Keratinocyte (primary cell): Measurements from ENCODE around the gene NPSR1. TPM values are rescaled to one million over a fixed set of nuclear protein-coding genes. Genes with fewer than 3 reads are reported as not detected.
A peak's percentile ranks its signal among the peaks of the same experiment; 100 is the strongest.

Source experiments
- DNase-seq: peaks from one replicate; pipeline ENCODE4 v3.0.0-alpha.2; 2011; ENCODE audit warnings: low read depth, missing footprints, low spot score
- FAIRE-seq: peaks from 2 replicates; lab custom pipeline; 2011; peaks lifted over from hg19 to GRCh38; lab: Jason Lieb, UNC
- H2AFZ ChIP-seq: 2 replicates; pipeline ENCODE4 v1.6.0; 2012; ENCODE audit warnings: low read length, control low read depth, inconsistent platforms; ENCODE audit not compliant: control insufficient read depth
- H3K27ac ChIP-seq: 2 replicates; pipeline ENCODE4 v1.5.1; 2011; ENCODE audit warnings: low read length; ENCODE audit not compliant: control insufficient read depth, insufficient read depth
- H3K27me3 ChIP-seq: 3 replicates; pipeline ENCODE4 v1.6.0; 2011; ENCODE audit warnings: low read length; ENCODE audit not compliant: control insufficient read depth, insufficient read depth; ENCODE audit errors: extremely low read depth
- H3K36me3 ChIP-seq, 2 experiments: 2 replicates in 1 of 2; 3 replicates in 1 of 2; pipeline ENCODE4 v1.5.1; 2011; ENCODE audit warnings: low read length in 2 of 2, mild to moderate bottlenecking in 1 of 2; ENCODE audit not compliant: control insufficient read depth in 2 of 2, insufficient read depth in 2 of 2; ENCODE audit errors: extremely low read depth in 1 of 2
- H3K4me1 ChIP-seq: 3 replicates; pipeline ENCODE4 v1.5.1; 2011; ENCODE audit warnings: low read length; ENCODE audit not compliant: control insufficient read depth, insufficient read depth; ENCODE audit errors: extremely low read depth
- H3K4me2 ChIP-seq: 3 replicates; pipeline ENCODE4 v1.6.0; 2011; ENCODE audit warnings: low read depth, low read length; ENCODE audit not compliant: control insufficient read depth, insufficient read depth; ENCODE audit errors: extremely low read depth
- H3K4me3 ChIP-seq, 3 experiments: fragments of 200-600 bp in 1 of 3; sonication (generic) in 1 of 3; 2 replicates in 2 of 3; 3 replicates in 1 of 3; pipeline ENCODE4 v1.5.1; 2011 to 2016; ENCODE audit warnings: low read length in 3 of 3, mild to moderate bottlenecking in 3 of 3, control low read depth in 2 of 3, inconsistent platforms in 1 of 3, low read depth in 1 of 3, mixed read lengths in 1 of 3, mixed run types in 1 of 3, moderate library complexity in 1 of 3; ENCODE audit not compliant: control insufficient read depth in 2 of 3, insufficient read depth in 2 of 3; ENCODE audit errors: extremely low read depth in 1 of 3
- H3K79me2 ChIP-seq: 2 replicates; pipeline ENCODE4 v1.6.0; 2012; ENCODE audit warnings: low read length; ENCODE audit not compliant: control insufficient read depth, insufficient read depth
- H3K9ac ChIP-seq: 3 replicates; pipeline ENCODE4 v1.6.0; 2011; ENCODE audit warnings: low read length; ENCODE audit not compliant: control insufficient read depth, insufficient read depth; ENCODE audit errors: extremely low read depth
- H3K9me1 ChIP-seq: 3 replicates; pipeline ENCODE4 v1.6.0; 2011; ENCODE audit warnings: low read length; ENCODE audit not compliant: control insufficient read depth, insufficient read depth; ENCODE audit errors: extremely low read depth
- H3K9me3 ChIP-seq: 2 replicates; pipeline ENCODE4 v1.5.1; 2012; ENCODE audit warnings: low read depth, low read length; ENCODE audit not compliant: control insufficient read depth
- H4K20me1 ChIP-seq: 3 replicates; pipeline ENCODE4 v1.6.0; 2011; ENCODE audit warnings: low read length; ENCODE audit not compliant: control insufficient read depth, insufficient read depth; ENCODE audit errors: extremely low read depth
- EZH2 ChIP-seq: IDR thresholded peaks from one replicate; pipeline ENCODE4 v1.6.1; 2012; ENCODE audit warnings: inconsistent platforms, mild to moderate bottlenecking, low read length, moderate library complexity
- dilution Hi-C: fragments of 300-500 bp; cut with MboI; formaldehyde crosslinking; loops from one replicate; pipeline ENCODE4 v1.7.0; 2020; ENCODE audit warnings: low sequenced_read_pairs; ENCODE audit not compliant: extremely low pct_ligation_motif_present
- polyA plus RNA-seq, 5 experiments: library from polyadenylated mRNA; depleted of rRNA in 3 of 5; stranded (reverse) in 3 of 5; stranded (forward) in 1 of 5; unstranded in 1 of 5; fragments of >200 nt; gene quantifications; 1 replicate in 1 of 5; 2 replicates in 3 of 5; 3 replicates in 1 of 5; pipeline versions ENCODE4 v1.2.1 to v1.2.3, GENCODE V29; 2011 to 2012; ENCODE audit warnings: missing spikeins in 2 of 5, low read depth in 1 of 5, low replicate concordance in 1 of 5
- TF ChIP-seq, protein P1 (sequence below), 3 experiments: IDR thresholded peaks in 1 of 3; conservative IDR thresholded peaks in 1 of 3; optimal IDR thresholded peaks in 1 of 3; 2 replicates in 2 of 3; 3 replicates in 1 of 3; pipeline versions ENCODE3 to v1.5.1; 2011; ENCODE audit warnings: low read length in 3 of 3, mild to moderate bottlenecking in 3 of 3, moderate library complexity in 2 of 3, control low read depth in 1 of 3, inconsistent platforms in 1 of 3; ENCODE audit not compliant: insufficient read depth in 2 of 3; ENCODE audit errors: extremely low read depth in 1 of 3

The NPSR1 gene
- polyA plus RNA-seq, 1 donor (not counting 4 experiments of a cell fraction or from before 2014, with no cell fraction given): not detected

DNA sequence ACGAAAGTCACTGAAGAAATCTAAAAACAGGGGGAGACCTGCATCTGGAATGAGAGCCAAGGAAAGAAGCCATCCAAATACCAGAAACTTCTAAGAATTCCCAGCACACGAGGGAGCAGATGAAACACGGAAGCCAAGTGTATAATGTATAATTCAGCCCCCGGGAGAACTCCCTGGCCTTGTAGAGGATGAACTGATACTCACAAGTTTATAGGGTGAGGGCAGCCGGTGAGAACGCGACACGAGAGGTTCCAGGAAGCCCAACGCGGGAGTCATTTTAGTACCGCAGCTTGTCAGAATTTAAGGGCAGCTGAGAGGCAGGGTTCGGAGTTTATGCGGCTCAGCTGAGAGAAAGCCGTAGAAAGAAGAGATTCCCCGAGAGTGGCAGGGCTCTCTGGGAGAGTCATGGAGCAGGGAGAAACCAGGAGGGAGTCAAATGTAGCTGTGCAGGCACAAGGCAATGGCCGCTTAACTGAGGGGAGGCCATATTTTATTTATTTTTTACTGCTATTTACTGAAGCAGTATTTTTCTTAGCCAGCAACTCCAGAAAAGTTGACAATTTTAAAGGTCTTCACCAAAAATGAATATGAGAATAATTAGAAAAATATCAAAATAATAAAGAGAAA, 164.0 kb downstream of the NPSR1 start:
- Histone ChIP-seq H2AFZ (no peak overlapping the region), H3K36me3 (no peaks in the 10 kb centered on the region), H3K9me3 (no peaks in the 10 kb centered on the region), H3K9me1 (no peaks in the 10 kb centered on the region), H3K79me2 (no peaks in the 10 kb centered on the region), H3K4me1 (no peaks in the 10 kb centered on the region), H3K27me3 (no peaks in the 10 kb centered on the region), H4K20me1 (no peaks in the 10 kb centered on the region), H3K4me3 (no peak overlapping the region), H3K4me2 (no peak overlapping the region), H3K27ac (no peak overlapping the region), H3K9ac (no peak overlapping the region)
- TF ChIP-seq, protein P1, sequence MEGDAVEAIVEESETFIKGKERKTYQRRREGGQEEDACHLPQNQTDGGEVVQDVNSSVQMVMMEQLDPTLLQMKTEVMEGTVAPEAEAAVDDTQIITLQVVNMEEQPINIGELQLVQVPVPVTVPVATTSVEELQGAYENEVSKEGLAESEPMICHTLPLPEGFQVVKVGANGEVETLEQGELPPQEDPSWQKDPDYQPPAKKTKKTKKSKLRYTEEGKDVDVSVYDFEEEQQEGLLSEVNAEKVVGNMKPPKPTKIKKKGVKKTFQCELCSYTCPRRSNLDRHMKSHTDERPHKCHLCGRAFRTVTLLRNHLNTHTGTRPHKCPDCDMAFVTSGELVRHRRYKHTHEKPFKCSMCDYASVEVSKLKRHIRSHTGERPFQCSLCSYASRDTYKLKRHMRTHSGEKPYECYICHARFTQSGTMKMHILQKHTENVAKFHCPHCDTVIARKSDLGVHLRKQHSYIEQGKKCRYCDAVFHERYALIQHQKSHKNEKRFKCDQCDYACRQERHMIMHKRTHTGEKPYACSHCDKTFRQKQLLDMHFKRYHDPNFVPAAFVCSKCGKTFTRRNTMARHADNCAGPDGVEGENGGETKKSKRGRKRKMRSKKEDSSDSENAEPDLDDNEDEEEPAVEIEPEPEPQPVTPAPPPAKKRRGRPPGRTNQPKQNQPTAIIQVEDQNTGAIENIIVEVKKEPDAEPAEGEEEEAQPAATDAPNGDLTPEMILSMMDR (optimal IDR thresholded peaks at IDR 0.05 in 1 of 3, IDR thresholded peaks at IDR 0.05 in 1 of 3, conservative IDR thresholded peaks at IDR 0.05 in 1 of 3; ENCODE audit: extremely low read depth in 1 of 3, insufficient read depth in 2 of 3, low read length in 3 of 3): no peak
- no peak for TF ChIP-seq EZH2
- FAIRE-seq (no peak), DNase-seq (no peak)
- dilution Hi-C loops: no loop called here

DNA sequence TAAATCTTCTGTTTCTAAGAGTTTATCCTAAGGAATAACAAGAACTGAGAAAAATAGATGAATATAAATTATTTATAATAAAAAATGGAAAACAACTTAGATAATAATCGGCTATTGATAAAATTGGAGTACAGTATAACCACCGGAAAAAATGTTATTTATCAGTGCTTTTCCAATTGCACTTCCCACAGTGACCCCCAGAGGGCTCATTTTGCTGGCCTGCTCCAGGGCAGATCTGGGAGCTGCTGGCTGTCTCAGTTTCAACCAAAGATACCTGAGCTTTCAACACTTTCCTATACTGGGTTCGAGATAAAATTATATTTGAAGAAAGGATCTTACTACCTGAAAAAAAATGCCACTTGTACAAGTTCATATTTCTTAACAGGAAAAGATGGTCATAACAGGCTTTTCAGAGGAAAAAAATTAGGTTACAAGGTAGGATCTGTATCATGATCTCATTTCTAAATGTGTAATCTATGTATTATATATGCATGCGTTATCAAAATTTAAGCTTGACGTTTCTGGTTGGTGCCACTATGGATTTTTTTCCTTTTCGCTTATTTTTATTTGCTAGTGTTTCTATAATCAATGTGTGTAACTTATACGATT, 165.7 kb downstream of the NPSR1 start:
- no peaks in the 10 kb centered on the region for H3K9me1 ChIP-seq
- no peaks in the 10 kb centered on the region for H3K9me3 ChIP-seq
- H3K9ac ChIP-seq: no peak overlapping the region
- dilution Hi-C loops: no loop called here
- no peaks in the 10 kb centered on the region for H3K36me3 ChIP-seq
- no peaks in the 10 kb centered on the region for H4K20me1 ChIP-seq
- TF ChIP-seq, protein P1 (optimal IDR thresholded peaks at IDR 0.05 in 1 of 3, IDR thresholded peaks at IDR 0.05 in 1 of 3, conservative IDR thresholded peaks at IDR 0.05 in 1 of 3; ENCODE audit: extremely low read depth in 1 of 3, insufficient read depth in 2 of 3, low read length in 3 of 3): peak; percentile 75 to 78 (median 77)
- TF ChIP-seq EZH2: no peak
- H3K79me2 ChIP-seq: no peaks in the 10 kb centered on the region
- no peak overlapping the region for H2AFZ ChIP-seq
- FAIRE-seq (peak; percentile 53), DNase-seq (no peak)
- no peak overlapping the region for H3K4me2 ChIP-seq
- no peaks in the 10 kb centered on the region for H3K4me1 ChIP-seq
- H3K27me3 ChIP-seq: no peaks in the 10 kb centered on the region
- no peak overlapping the region for H3K27ac ChIP-seq
- no peak overlapping the region for H3K4me3 ChIP-seq
